ENCODE data around the gene ABCC1.
"Not testable (repeated sequence)": the region's sequence is repeated elsewhere in the genome, so short reads cannot be mapped to it uniquely, and the experiment has no call there.

The ABCC1 gene

DNA sequence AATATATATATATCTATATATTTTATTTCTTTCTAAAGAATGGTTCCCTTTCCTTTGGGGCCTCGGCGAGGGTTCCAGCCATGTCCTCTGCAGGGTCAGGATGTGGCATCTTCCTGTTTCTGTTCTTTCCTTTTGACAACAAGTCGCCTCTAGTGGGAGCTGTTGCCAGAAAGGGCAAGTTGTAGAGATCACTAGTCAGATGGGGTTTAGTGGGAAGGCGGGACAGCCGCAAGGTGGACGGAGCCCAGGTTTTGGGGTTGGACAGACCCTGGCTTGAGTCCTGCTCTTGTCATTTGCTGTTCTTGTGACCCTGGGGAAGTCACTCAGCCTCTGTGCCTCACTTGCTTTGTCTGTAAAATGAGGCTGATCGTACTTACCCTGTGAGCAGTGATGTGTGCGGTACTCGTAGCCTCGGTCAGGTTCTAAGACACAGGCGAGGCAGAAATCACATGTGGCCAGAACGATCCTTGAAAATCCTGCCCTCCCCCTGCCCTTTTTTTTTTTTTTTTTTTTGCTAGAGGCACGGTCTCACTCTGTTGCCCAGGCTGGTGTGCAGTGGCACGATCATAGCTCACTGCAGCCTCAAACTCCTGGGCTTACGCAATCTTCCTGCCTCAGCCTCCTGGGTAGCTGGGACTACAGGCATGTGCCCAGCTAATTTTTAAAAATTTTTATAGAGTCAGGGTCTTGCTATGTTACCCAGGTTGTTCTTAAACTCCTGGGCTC lies 193.8 kb downstream of the ABCC1 start:
- DNase-seq, result no peak

DNA sequence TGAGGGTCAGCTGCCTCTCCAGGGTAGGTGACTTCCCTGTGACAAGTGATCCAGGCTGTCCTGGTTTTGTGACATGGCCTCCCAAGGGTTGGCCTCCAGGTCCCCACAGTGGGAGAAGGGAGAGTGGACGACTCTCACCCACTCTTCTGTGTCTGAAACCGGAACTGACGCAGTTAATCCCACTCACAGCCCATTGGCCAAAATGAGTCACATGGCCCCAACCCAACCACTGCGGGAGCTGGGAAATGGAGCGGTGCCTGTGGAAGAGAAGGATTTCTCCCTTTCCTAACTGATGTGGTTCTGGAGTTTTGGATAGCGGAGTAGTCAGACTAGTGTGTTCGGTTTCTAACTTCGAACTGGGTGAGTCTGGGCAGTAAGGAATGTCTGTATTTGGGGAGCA lies 194.5 kb downstream of the ABCC1 start:
- DNase-seq, result no peak

DNA sequence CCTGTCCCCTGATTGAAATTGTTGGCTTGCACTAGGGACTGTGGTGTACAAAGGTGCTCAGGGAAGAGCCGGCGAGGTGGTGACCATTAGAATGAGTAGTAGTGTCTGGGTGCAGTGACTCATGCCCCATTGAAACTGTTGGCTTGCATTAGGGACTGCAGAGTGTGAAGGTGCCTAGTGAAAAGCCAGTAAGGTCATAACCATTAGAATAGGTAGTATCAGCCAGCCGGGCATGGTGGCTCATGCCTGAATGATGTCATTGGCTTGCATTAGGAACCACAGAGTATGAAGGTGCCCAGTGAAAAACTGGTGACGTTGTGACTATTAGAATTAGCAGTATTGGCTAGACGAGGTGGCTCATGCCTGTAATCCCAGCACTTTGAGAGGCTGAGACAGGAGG lies 195.0 kb downstream of the ABCC1 start:
- DNase-seq, result no peak

- no peak for DNase-seq
Observed at GRCh38 chr16:16145286-16145685, 195.9 kb downstream of the ABCC1 start.

GRCh38 chr16:16146380-16147315 lies 197.2 kb downstream of the ABCC1 start:
- DNase-seq, result no peak

DNA sequence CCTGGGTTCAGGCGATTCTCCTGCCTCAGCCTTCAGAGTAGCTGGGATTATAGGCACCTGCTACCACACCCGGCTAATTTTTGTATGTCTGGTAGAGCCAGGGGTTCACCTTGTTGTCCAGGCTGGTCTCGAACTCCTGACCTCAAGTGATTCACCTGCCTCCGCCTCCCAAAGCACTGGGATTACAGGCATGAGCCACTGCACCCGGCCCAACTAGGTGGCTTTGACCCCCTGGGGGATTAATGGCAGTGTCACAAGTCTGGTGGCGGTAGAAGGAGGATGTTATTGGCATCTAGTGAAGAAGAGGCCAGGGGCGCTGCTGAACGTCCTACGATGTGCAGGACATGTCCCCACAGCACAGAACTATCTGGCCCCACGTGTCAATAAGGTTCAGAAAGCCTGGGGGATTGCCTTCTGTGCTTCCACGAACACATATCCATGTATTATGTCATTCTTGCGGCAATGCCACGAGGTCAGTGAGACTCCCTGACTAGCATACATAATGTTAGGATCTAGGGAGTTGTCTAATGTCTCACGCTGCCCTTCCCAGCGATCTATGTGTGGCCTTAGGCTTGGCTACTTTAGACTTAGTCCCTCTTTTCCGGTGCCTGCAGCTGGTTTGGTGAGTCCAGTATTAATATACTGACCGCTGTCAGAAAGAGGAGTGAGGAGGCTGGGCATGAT lies 198.0 kb downstream of the ABCC1 start:
- no peak for DNase-seq

DNA sequence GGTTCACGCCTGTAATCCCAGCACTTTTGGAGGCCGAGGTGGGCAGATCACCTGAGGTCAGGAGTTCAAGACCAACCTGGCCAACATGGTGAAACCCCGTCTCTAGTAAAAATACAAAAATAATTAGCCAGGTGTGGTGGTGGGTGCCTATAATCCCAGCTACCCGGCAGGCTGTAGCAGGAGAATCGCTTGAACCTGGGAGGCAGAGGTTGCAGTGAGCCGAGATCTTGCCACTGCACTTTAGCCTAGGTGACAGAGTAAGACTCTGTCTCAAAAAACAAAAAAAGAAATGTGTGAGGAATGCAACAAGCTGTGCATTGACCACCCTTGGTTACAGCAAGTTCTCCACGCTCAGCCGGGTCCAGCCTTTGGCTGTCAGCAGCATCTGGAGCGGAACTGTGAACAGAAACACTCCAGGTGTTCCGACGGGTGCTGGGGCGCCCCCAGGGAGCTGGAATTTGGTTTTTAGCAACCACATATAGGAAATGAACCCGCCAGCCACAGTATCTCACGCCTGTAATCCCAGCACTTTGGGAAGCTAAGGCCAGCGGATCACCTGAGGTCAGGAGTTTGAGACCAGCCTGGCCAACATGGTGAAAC lies 198.7 kb downstream of the ABCC1 start:
- not testable (repeated sequence) for DNase-seq

- DNase-seq, result peak; percentile 16
Observed at GRCh38 chr16:16148755-16149154, 199.3 kb downstream of the ABCC1 start.

GRCh38 chr16:16149710-16150116 lies 200.3 kb downstream of the ABCC1 start:
- DNase-seq, result no peak

- no peak for DNase-seq
Observed at GRCh38 chr16:16150117-16150877, 200.9 kb downstream of the ABCC1 start.

DNA sequence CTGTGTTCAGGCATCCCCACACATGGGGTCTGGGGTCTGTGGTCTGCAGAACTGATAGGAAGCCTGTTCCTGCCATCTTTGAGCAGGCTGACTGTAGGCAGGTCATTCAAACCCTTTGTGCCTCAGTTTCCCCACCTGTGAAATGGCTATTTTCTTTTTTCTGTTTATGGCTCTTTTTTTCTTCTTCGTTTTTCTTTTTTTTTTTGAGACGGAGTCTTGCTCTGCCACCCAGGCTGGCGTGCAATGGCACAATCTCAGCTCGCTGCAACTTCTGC lies 201.4 kb downstream of the ABCC1 start:
- DNase-seq, result no peak

DNA sequence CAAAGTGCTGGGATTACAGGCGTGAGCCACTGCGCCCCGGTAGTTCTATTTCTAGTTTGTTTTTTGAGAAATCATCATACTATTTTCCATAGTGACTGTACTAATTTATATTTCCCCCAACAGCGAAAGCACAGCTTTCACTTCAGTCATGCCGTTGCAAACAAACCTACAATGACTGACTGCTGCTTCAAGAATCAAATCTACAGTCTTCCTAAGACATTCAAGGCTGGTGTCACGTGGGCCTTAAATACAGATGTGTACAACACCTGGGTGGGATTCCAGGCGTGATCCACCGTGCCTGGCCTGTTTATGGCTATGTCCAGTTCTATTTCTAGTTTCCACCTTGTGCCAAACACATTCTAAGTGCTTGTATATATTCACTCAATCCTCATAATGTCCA lies 201.9 kb downstream of the ABCC1 start:
- no peak for DNase-seq

GRCh38 chr16:16153000-16153399 lies 203.6 kb downstream of the ABCC1 start:
- DNase-seq, result not testable (repeated sequence)

DNA sequence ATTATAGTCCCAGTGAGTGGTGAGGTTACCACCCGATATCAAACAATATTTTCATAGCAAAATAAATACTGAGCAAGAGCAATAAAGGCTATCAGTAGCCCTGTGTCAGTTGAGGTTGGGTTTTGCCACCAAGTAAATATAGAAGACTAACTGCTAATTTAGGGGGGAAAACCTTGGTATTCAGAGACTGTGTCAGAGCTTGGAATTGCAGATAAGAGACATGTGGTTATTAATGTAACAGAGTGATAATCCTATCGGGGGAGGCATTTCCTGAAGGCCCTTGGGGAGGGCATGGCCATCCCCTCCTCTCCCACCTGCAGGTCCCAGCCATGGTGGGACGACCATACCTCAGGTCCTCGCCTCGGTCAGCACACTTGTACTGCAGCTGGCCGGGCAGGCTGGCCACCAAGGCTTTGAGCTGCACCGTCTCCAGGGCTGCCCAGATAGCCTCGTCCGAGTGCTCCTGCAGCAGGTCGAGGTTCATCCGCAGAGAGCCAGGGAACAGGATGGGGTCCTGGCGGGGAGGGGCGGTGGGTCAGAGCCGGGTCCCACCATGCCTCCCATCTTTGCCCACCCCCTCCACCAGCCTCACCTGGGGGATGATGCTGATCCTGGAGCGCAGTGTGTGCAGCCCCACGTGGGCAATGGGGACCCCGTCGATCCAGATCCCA lies 205.0 kb downstream of the ABCC1 start:
- DNase-seq, result no peak

GRCh38 chr16:16155234-16155633 lies 205.8 kb downstream of the ABCC1 start:
- no peak for DNase-seq

- DNase-seq, result no peak
Observed at GRCh38 chr16:16157166-16157565, 207.8 kb downstream of the ABCC1 start.

- DNase-seq, result no peak
Observed at GRCh38 chr16:16158082-16158658, 208.8 kb downstream of the ABCC1 start.

DNA sequence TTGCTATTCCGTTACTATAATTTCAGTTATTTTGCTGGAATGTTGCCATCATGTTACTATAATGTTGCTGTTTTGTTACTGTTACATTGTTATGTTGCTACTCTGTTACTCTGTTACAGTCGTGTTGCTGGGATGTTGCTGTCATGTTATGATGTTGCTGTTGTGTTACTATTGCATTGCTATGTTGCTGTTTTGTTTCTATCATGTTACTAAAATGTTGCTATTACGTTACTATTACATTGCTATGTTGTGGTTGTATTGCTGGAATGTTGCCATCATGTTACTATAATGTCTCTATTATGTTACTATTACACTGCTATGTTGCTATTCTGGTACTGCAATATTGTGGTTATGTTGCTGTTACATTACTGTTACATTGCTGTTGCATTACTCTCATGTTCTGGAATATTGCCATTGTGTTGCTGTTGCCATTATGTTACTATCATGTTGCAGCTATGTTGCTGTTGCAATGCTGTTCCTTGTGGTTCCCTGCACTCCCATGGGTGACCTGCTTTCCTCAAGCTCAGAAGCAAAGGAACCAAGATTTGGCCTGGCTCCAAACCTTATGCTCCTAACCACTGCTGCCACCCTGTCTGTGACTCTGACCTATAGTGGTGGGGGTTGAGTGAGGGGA lies 209.4 kb downstream of the ABCC1 start:
- no peak for DNase-seq

DNA sequence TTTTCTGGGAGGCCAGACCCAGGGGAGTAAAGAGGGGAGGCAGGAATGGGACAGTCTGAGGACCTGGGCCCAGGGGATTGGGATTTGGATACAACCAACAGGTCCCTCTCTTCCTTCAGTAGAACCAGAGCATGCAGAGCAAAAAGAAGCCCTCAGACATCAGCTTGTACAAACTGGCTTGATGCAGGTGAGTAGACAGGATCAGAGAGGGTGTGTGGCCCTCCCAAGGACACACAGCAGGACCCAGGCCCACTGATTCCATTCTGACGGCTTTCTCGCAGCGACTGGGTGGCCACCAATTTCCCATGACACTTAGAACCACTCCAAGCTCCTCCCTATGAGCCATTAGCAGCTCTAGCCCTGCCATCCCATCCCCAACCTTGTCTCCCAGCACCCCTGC lies 210.2 kb downstream of the ABCC1 start:
- no peak for DNase-seq

- no peak for DNase-seq
Observed at GRCh38 chr16:16161319-16161718, 211.9 kb downstream of the ABCC1 start.

DNA sequence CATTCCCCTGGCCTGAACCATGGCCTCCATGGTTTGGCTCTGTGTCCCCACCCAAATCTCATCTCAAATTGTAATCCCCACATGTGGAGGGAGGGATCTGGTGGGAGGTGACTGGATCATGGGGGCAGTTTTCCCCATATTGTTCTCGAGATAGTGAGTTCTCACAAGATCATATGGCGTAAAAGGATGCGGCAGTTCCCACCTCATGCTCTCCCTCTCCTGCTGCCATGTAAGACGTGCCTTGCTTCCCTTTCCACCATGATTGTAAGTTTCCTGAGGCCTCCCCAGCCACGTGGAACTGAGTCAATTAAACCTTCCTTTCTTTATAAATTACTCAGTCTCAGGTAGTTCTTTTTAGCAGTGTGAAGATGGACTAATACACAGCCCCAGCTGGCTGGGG lies 212.4 kb downstream of the ABCC1 start:
- DNase-seq, result not testable (repeated sequence)
